Neural cell (in vitro differentiated cells): Measurements from ENCODE around the gene PRPF40A. TPM values are rescaled to one million over a fixed set of nuclear protein-coding genes. Genes with fewer than 3 reads are reported as not detected.

Experiments
- H2AFZ ChIP-seq: fragments of 200-600, 300-800 bp; sonication (generic), shearing (Covaris generic); 2 replicates; pipeline ENCODE4 v1.6.0; 2014; ENCODE audit warnings: low read depth, mild to moderate bottlenecking, antibody characterized with exemption, low read length, moderate library complexity
- H3F3A ChIP-seq: fragments of 200-600 bp; shearing (Covaris generic); 2 replicates; pipeline ENCODE4 v1.6.1; 2016; ENCODE audit warnings: mild to moderate bottlenecking, moderate library complexity, mixed read lengths, antibody characterized with exemption, low read length; ENCODE audit not compliant: insufficient read depth, poor library complexity, severe bottlenecking
- H3K27ac ChIP-seq: fragments of 200-600, 300-800 bp; sonication (generic), shearing (Covaris generic); 2 replicates; pipeline ENCODE4 v1.5.1; 2014; ENCODE audit warnings: mild to moderate bottlenecking, low read length, moderate library complexity
- H3K27me3 ChIP-seq: fragments of 300-800, 200-600 bp; sonication (generic), shearing (Covaris generic); 2 replicates; pipeline ENCODE4 v1.6.0; 2014; ENCODE audit warnings: mild to moderate bottlenecking, low read depth, low read length, moderate library complexity; ENCODE audit not compliant: insufficient read depth
- H3K36me3 ChIP-seq: fragments of 300-800, 200-600 bp; sonication (generic), shearing (Covaris generic); 2 replicates; pipeline ENCODE4 v1.5.1; 2014; ENCODE audit warnings: mild to moderate bottlenecking, antibody characterized with exemption, low read length, moderate library complexity; ENCODE audit not compliant: insufficient read depth
- H3K4me2 ChIP-seq: fragments of 300-800, 200-600 bp; sonication (generic), shearing (Covaris generic); 2 replicates; pipeline ENCODE4 v1.6.0; 2014; ENCODE audit warnings: mild to moderate bottlenecking, low read length
- H3K4me3 ChIP-seq: fragments of 300-800, 200-600 bp; sonication (generic), shearing (Covaris generic); 2 replicates; pipeline ENCODE4 v1.5.1; 2014; ENCODE audit warnings: mild to moderate bottlenecking, low read length, moderate library complexity
- H3K79me2 ChIP-seq: fragments of 200-600 bp; shearing (Covaris generic); replicated peaks from 2 replicates; pipeline ENCODE4 v1.6.0; 2014; ENCODE audit warnings: mild to moderate bottlenecking, low read length, moderate library complexity; ENCODE audit not compliant: insufficient read depth
- H3K9ac ChIP-seq: fragments of 300-800, 200-600 bp; sonication (generic), shearing (Covaris generic); 2 replicates; pipeline ENCODE4 v1.6.1; 2016; ENCODE audit warnings: mild to moderate bottlenecking, low read length, mixed read lengths
- H3K9me2 ChIP-seq: fragments of 200-600 bp; shearing (Covaris generic); 2 replicates; pipeline ENCODE4 v1.6.1; 2016; ENCODE audit warnings: mild to moderate bottlenecking, low read length, mixed read lengths; ENCODE audit not compliant: insufficient read depth
- H3K9me3 ChIP-seq: fragments of 200-600, 300-800 bp; sonication (generic), shearing (Covaris generic); 2 replicates; pipeline ENCODE4 v1.6.1; 2016; ENCODE audit warnings: mild to moderate bottlenecking, mixed run types, low read length, moderate library complexity, mixed read lengths
- H4K20me1 ChIP-seq: fragments of 200-600 bp; shearing (Covaris generic); 2 replicates; pipeline ENCODE4 v1.6.1; 2016; ENCODE audit warnings: mild to moderate bottlenecking, mixed run types; ENCODE audit not compliant: insufficient read depth
- CTCF ChIP-seq: fragments of 450-650 bp; IDR thresholded peaks from 2 replicates; pipeline ENCODE4 v1.5.1; 2014; ENCODE audit warnings: antibody characterized with exemption, mild to moderate bottlenecking, moderate library complexity; ENCODE audit not compliant: poor library complexity, severe bottlenecking
- EP300 ChIP-seq: fragments of 450-650 bp; conservative IDR thresholded peaks from 2 replicates; pipeline ENCODE4 v1.6.1; 2014; ENCODE audit warnings: antibody characterized with exemption, mild to moderate bottlenecking, moderate library complexity; ENCODE audit not compliant: poor library complexity, severe bottlenecking
- EZH2 ChIP-seq: fragments of 200-600, 300-800 bp; shearing (Covaris generic), sonication (generic); IDR thresholded peaks from 2 replicates; pipeline ENCODE4 v1.6.1; 2014; ENCODE audit warnings: antibody characterized with exemption, low read length, borderline replicate concordance, mild to moderate bottlenecking; ENCODE audit not compliant: insufficient read depth, poor library complexity, severe bottlenecking
- MXI1 ChIP-seq: fragments of 450-650 bp; conservative IDR thresholded peaks from 2 replicates; pipeline ENCODE4 v1.6.1; 2014; ENCODE audit warnings: antibody characterized with exemption, mild to moderate bottlenecking; ENCODE audit not compliant: poor library complexity, severe bottlenecking
- POLR2AphosphoS5 ChIP-seq: IDR thresholded peaks from 2 replicates; pipeline ENCODE4 v1.6.1; 2012
- RAD21 ChIP-seq: fragments of 450-650 bp; conservative IDR thresholded peaks from 2 replicates; pipeline ENCODE4 v1.6.1; 2014; ENCODE audit warnings: antibody characterized with exemption, mild to moderate bottlenecking, moderate library complexity
- SMC3 ChIP-seq: fragments of 450-650 bp; conservative IDR thresholded peaks from 2 replicates; pipeline ENCODE4 v1.6.1; 2014; ENCODE audit warnings: antibody characterized with exemption, mild to moderate bottlenecking, moderate library complexity; ENCODE audit not compliant: poor library complexity
- TAF1 ChIP-seq: IDR thresholded peaks from 2 replicates; pipeline ENCODE4 v1.6.1; 2012; ENCODE audit warnings: low read depth
- polyA plus RNA-seq: library from polyadenylated mRNA; depleted of rRNA; stranded (reverse); fragments of >200 nt; gene quantifications from 2 replicates; pipeline ENCODE4 v1.2.3, GENCODE V29; 2014
- TF ChIP-seq, protein P1 (sequence below): IDR thresholded peaks from 2 replicates; pipeline ENCODE4 v1.6.1; 2012; ENCODE audit warnings: borderline replicate concordance

The PRPF40A gene
- polyA plus RNA-seq, 1 donor from 2014 or later: 105 TPM

DNA sequence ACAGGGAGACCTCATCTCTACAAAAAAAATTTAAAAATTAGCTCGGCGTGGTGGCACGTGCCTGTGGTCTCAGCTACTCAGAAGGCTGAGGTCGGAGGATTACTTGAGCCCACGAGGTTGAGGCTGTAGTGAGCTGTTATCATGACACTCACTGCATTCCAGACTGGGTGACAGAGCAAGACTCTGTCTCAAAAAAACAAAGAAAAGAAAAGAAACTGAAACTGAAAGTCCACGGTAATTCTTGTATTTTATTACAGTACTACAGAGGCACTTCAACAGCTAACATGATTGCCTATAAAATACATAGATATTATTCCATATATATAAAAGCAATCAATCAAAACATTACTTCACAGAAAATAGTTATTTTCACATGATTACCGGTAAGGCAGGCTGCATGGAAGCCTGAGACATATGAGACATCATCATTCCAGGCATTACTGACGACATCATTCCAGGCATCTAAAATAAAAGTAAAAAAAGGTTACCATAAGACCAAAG is 23.1 kb downstream of the PRPF40A start:
- Histone ChIP-seq H4K20me1 (no peaks in the 10 kb centered on the region), H3K4me2 (no peak overlapping the region), H3K27ac (no peak overlapping the region), H3K9me3 (no peaks in the 10 kb centered on the region), H2AFZ (no peak overlapping the region), H3K4me3 (no peak overlapping the region), H3K79me2 (peaks cover 52% of the 10 kb centered on the region), H3K36me3 (no peaks in the 10 kb centered on the region), H3F3A (no peaks in the 10 kb centered on the region), H3K9ac (no peak overlapping the region), H3K9me2 (no peaks in the 10 kb centered on the region), H3K27me3 (no peaks in the 10 kb centered on the region)
- no peak for TF ChIP-seq SMC3
- no peak for TF ChIP-seq EP300
- TF ChIP-seq POLR2AphosphoS5: no peak
- TF ChIP-seq RAD21: no peak
- no peak for TF ChIP-seq EZH2
- TF ChIP-seq MXI1: no peak
- TF ChIP-seq CTCF: no peak
- no peak for TF ChIP-seq TAF1
- TF ChIP-seq, protein P1, sequence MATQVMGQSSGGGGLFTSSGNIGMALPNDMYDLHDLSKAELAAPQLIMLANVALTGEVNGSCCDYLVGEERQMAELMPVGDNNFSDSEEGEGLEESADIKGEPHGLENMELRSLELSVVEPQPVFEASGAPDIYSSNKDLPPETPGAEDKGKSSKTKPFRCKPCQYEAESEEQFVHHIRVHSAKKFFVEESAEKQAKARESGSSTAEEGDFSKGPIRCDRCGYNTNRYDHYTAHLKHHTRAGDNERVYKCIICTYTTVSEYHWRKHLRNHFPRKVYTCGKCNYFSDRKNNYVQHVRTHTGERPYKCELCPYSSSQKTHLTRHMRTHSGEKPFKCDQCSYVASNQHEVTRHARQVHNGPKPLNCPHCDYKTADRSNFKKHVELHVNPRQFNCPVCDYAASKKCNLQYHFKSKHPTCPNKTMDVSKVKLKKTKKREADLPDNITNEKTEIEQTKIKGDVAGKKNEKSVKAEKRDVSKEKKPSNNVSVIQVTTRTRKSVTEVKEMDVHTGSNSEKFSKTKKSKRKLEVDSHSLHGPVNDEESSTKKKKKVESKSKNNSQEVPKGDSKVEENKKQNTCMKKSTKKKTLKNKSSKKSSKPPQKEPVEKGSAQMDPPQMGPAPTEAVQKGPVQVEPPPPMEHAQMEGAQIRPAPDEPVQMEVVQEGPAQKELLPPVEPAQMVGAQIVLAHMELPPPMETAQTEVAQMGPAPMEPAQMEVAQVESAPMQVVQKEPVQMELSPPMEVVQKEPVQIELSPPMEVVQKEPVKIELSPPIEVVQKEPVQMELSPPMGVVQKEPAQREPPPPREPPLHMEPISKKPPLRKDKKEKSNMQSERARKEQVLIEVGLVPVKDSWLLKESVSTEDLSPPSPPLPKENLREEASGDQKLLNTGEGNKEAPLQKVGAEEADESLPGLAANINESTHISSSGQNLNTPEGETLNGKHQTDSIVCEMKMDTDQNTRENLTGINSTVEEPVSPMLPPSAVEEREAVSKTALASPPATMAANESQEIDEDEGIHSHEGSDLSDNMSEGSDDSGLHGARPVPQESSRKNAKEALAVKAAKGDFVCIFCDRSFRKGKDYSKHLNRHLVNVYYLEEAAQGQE: no peak

DNA sequence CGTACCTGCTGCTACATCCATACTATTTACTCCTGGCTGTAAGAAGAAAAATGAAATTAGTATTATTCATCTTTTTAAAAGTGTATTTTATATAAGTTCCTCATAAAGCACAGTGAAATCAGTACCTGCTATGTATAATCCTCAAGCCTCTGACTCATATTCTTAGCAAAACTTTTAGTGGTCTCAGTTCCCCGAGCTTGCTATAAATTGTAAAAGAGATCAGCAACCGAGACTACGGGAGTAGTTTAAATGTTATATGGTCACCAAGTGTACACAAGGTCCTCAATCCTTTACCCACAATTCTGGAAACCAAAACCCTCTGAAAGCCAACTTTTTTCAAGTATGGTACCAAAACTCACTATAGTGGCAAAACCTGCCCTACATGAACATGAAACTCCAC is 24.2 kb downstream of the PRPF40A start:
- H4K20me1 ChIP-seq: no peaks in the 10 kb centered on the region
- H3K9me3 ChIP-seq: no peaks in the 10 kb centered on the region
- no peaks in the 10 kb centered on the region for H3K9me2 ChIP-seq
- TF ChIP-seq, protein P1: no peak
- TF ChIP-seq CTCF (no peak), MXI1 (no peak)
- no peak overlapping the region for H3K27ac ChIP-seq
- no peak overlapping the region for H2AFZ ChIP-seq
- H3K4me3 ChIP-seq: no peak overlapping the region
- no peaks in the 10 kb centered on the region for H3K27me3 ChIP-seq
- peaks cover 40% of the 10 kb centered on the region for H3K79me2 ChIP-seq
- no peak overlapping the region for H3K4me2 ChIP-seq
- no peaks in the 10 kb centered on the region for H3F3A ChIP-seq
- H3K9ac ChIP-seq: no peak overlapping the region
- no peaks in the 10 kb centered on the region for H3K36me3 ChIP-seq
